22Rv1 (cell line): ENCODE measurements around the gene ABL1.

ENCODE experiments used
- ZFX ChIP-seq: fragments of 450-650 bp; IDR thresholded peaks from 2 replicates; pipeline ENCODE4 v1.6.1; 2017; ENCODE audit warnings: antibody characterized with exemption, borderline replicate concordance
- TF ChIP-seq, protein P1 (sequence below): fragments of 450-650 bp; IDR thresholded peaks from 2 replicates; pipeline ENCODE4 v1.5.1; 2017; ENCODE audit warnings: mild to moderate bottlenecking

GRCh38 chr9:130929571-130930038, 94.6 kb downstream of the ABL1 start:
- TF ChIP-seq, protein P1, sequence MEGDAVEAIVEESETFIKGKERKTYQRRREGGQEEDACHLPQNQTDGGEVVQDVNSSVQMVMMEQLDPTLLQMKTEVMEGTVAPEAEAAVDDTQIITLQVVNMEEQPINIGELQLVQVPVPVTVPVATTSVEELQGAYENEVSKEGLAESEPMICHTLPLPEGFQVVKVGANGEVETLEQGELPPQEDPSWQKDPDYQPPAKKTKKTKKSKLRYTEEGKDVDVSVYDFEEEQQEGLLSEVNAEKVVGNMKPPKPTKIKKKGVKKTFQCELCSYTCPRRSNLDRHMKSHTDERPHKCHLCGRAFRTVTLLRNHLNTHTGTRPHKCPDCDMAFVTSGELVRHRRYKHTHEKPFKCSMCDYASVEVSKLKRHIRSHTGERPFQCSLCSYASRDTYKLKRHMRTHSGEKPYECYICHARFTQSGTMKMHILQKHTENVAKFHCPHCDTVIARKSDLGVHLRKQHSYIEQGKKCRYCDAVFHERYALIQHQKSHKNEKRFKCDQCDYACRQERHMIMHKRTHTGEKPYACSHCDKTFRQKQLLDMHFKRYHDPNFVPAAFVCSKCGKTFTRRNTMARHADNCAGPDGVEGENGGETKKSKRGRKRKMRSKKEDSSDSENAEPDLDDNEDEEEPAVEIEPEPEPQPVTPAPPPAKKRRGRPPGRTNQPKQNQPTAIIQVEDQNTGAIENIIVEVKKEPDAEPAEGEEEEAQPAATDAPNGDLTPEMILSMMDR: no peak
- TF ChIP-seq ZFX: no peak
